Upper lobe of right lung (tissue), 1 donor: ENCODE measurements around the gene SLU7. TPM values are rescaled to one million over a fixed set of nuclear protein-coding genes. Genes with fewer than 3 reads are reported as not detected.

Experiments
- ATAC-seq: fragments of 200-7000 bp; cut with Tn5 transposase; one replicate; pipeline ENCODE4 v1.9.1; 2020; ENCODE audit warnings: mild to moderate bottlenecking, moderate library complexity
- DNase-seq: peaks from one replicate; pipeline ENCODE4 v3.0.0-alpha.2; 2020
- H3K27ac ChIP-seq: fragments of 200-600 bp; one replicate; pipeline ENCODE4 v1.8.0; 2022
- H3K27me3 ChIP-seq: fragments of 200-600 bp; one replicate; pipeline ENCODE4 v1.8.0; 2022; ENCODE audit warnings: mild to moderate bottlenecking
- H3K36me3 ChIP-seq: fragments of 200-600 bp; one replicate; pipeline ENCODE4 v1.8.0; 2022
- H3K4me1 ChIP-seq: fragments of 200-600 bp; one replicate; pipeline ENCODE4 v1.8.0; 2022
- H3K4me3 ChIP-seq: fragments of 200-600 bp; one replicate; pipeline ENCODE4 v1.8.0; 2022; ENCODE audit warnings: mild to moderate bottlenecking
- H3K9me3 ChIP-seq: fragments of 200-600 bp; one replicate; pipeline ENCODE4 v1.8.0; 2022
- intact Hi-C: fragments of 100-400 bp; cut with DNase I; formaldehyde crosslinking; loops from one replicate; pipeline ENCODE4 v1.11.0; 2022
- total RNA-seq: library from RNA; stranded (reverse); fragmentation: NEBNext Ultra II Directional; extraction: Animal tissue kit (Norgen Biotek cat#: 25700); gene quantifications from one replicate; pipeline ENCODE4 v1.2.1, GENCODE V29; 2021
- TF ChIP-seq, protein P1 (sequence below): fragments of 200-600 bp; IDR thresholded peaks from one replicate; pipeline ENCODE4 v1.8.0; 2022; ENCODE audit warnings: antibody characterized with exemption
- donor health status: DM: no; HTN: yes; CAD: no; lungs with severe emphysema.

The SLU7 gene
- total RNA-seq, 1 donor from 2014 or later, result 49.2 TPM

DNA sequence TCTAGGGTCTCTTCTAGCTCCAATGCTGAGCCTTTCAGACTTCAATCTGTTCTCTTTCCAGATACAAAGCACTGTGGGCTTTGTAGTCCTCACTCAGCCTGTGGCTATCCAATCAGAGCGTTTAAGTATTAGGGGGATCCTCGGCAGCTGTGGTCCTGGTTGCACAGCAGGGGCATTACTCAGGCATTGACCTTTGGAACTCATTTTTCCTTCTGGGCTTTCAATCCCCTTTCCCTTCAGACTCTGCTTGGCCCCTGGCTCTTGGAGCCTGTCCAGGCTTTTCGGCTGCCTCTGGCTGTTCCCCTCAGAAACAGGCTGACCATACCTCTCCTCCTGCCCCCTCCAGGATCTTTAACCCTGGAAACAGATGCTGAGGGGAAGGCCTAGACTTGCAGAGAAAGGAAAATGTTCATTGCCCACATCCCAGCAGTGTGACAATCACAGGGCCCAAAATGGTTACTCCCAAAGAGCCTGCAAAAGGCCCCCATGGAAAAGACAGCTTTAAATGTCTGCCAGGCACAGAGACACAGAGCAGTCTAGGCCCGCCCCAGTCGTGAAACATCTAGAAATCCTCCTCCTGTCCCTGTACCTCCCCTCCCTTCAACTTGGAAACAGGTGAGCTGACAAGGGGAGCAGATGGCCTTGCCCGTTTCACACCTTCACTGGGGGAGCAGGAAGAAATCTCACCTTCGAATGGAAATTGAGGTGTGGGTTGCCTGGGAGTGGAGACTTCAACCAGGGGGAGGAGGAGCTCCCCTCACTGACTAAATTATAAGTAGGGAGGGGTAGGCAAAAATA lies 62.1 kb downstream of the SLU7 start:
- ATAC-seq, result no peak
- no peaks in the 10 kb centered on the region for H3K9me3 ChIP-seq
- TF ChIP-seq, protein P1, sequence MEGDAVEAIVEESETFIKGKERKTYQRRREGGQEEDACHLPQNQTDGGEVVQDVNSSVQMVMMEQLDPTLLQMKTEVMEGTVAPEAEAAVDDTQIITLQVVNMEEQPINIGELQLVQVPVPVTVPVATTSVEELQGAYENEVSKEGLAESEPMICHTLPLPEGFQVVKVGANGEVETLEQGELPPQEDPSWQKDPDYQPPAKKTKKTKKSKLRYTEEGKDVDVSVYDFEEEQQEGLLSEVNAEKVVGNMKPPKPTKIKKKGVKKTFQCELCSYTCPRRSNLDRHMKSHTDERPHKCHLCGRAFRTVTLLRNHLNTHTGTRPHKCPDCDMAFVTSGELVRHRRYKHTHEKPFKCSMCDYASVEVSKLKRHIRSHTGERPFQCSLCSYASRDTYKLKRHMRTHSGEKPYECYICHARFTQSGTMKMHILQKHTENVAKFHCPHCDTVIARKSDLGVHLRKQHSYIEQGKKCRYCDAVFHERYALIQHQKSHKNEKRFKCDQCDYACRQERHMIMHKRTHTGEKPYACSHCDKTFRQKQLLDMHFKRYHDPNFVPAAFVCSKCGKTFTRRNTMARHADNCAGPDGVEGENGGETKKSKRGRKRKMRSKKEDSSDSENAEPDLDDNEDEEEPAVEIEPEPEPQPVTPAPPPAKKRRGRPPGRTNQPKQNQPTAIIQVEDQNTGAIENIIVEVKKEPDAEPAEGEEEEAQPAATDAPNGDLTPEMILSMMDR, result no peak
- H3K27me3 ChIP-seq, result no peaks in the 10 kb centered on the region
- intact Hi-C loops, result no loop called here
- H3K4me3 ChIP-seq, result no peak overlapping the region
- DNase-seq, result no peak
- H3K4me1 ChIP-seq, result peaks cover 8% of the 10 kb centered on the region
- no peaks in the 10 kb centered on the region for H3K36me3 ChIP-seq
- H3K27ac ChIP-seq, result peak overlapping the region; percentile 62

DNA sequence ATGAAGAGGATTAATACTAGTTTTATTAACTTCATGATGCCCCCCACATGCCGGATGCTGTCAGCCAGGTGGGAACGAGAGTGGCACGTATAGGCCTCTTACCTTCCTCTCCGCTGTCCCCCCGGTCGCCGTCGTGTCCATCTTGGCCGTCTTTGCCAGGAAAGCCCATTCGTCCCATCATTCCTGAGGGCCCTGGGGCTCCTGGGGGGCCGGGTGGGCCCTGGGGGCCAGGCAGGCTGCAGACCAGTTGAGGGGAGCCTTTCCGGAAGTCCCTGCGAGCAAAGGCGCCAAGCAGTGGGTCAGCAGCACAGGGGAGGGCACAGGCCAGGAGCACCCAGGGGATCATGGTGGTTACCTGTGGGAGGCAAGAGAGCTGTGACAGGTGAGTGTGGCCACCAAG lies 64.2 kb downstream of the SLU7 start:
- no peaks in the 10 kb centered on the region for H3K36me3 ChIP-seq
- H3K4me3 ChIP-seq, result no peak overlapping the region
- ATAC-seq (no peak), DNase-seq (no peak)
- no peak overlapping the region for H3K27ac ChIP-seq
- peaks cover 1% of the 10 kb centered on the region for H3K4me1 ChIP-seq
- intact Hi-C loops, result no loop called here
- H3K9me3 ChIP-seq, result no peaks in the 10 kb centered on the region
- TF ChIP-seq, protein P1, result no peak
- H3K27me3 ChIP-seq, result no peaks in the 10 kb centered on the region

DNA sequence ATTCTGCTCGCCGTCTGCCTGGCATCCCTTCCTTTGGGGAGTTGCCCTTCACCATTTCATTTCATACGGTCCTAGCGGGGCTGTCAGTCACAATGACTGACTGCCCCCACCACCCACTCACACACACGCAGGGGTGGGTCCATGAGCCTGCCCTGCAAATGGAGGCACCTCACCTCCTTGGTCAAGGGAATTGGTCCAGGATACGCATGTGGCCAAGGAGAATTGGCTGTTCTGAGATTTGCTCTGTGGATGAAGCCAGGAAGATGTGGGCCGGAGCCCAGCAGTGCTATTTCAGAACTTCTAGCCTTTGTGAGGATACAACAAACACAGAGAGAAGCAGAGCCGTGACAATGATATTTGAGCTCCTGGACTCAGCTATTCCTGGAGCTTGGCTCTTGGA lies 65.5 kb downstream of the SLU7 start:
- Histone ChIP-seq H3K27ac (no peak overlapping the region), H3K36me3 (no peaks in the 10 kb centered on the region), H3K27me3 (no peaks in the 10 kb centered on the region), H3K4me1 (no peaks in the 10 kb centered on the region), H3K4me3 (no peak overlapping the region), H3K9me3 (no peaks in the 10 kb centered on the region)
- DNase-seq, result no peak
- intact Hi-C loops, result no loop called here
- ATAC-seq, result no peak
- TF ChIP-seq, protein P1, result no peak

DNA sequence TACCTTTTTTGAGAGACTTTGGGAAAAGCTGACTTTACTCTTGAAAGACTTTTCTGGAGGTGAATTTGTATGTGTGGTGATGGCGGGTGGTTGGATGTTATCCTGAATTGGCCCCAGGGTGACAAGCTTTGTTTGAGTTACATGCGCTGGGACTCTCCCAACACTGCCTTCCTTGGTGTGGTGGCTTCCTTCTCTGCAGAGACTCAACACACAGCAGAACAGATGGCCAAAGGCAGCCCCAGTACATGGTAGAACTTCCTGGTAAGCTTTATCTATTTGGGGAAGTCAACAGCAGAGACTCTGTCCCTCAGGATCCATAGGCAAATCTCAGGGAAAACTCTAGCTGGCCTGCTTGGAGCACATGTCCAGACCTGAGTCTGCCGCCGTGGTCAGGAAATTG lies 66.6 kb downstream of the SLU7 start:
- H3K4me1 ChIP-seq, result no peaks in the 10 kb centered on the region
- H3K27ac ChIP-seq, result no peak overlapping the region
- H3K4me3 ChIP-seq, result no peak overlapping the region
- intact Hi-C loops, result no loop called here
- H3K9me3 ChIP-seq, result no peaks in the 10 kb centered on the region
- no peak for DNase-seq
- ATAC-seq, result no peak
- H3K36me3 ChIP-seq, result no peaks in the 10 kb centered on the region
- TF ChIP-seq, protein P1, result no peak
- H3K27me3 ChIP-seq, result no peaks in the 10 kb centered on the region

Other genes starting within 250 kb of the SLU7 start
- not detected for gene FABP6, start 189.6 kb downstream of the SLU7 start, total RNA-seq
- gene CCNJL, start 106.5 kb downstream of the SLU7 start, total RNA-seq, result 16.6 TPM
- gene C1QTNF2, start 48.5 kb downstream of the SLU7 start, total RNA-seq, result 2.2 TPM
- 2.8 TPM for gene FAM200C, start 19.0 kb downstream of the SLU7 start, total RNA-seq
- gene PTTG1, start 2.8 kb upstream of the SLU7 start, total RNA-seq, result 5.6 TPM